ENCODE data around the gene PRM1.

GRCh38 chr16:11274964-11275363, 6.2 kb downstream of the PRM1 start:
- TF ChIP-seq CTCF (IDR thresholded peaks at IDR 0.05; ENCODE audit: borderline replicate concordance, extremely low read depth, low read length, poor library complexity, severe bottlenecking) (no peak), EZH2 (IDR thresholded peaks at IDR 0.05; ENCODE audit: borderline replicate concordance, low read depth, low read length, severe bottlenecking) (no peak)
